IgD-negative memory B cell (primary cell): Measurements from ENCODE around the gene TRAF2. TPM values are rescaled to one million over a fixed set of nuclear protein-coding genes. Genes with fewer than 3 reads are reported as not detected.
A peak's percentile ranks its signal among the peaks of the same experiment; 100 is the strongest.

Experiments used
- H3K27ac Mint-ChIP-seq, 3 donors: one replicate each; pipeline ENCODE4 v1.8.0; 2020 to 2022; ENCODE audit warnings: mild to moderate bottlenecking in 3 of 3, mixed read lengths in 3 of 3, moderate library complexity in 1 of 3
- H3K27me3 Mint-ChIP-seq: one replicate; pipeline ENCODE4 v1.8.0; 2021; ENCODE audit warnings: mixed read lengths
- H3K36me3 Mint-ChIP-seq: one replicate; pipeline ENCODE4 v1.8.0; 2020; ENCODE audit warnings: mild to moderate bottlenecking, mixed read lengths
- H3K4me1 Mint-ChIP-seq, 3 donors: one replicate each; pipeline ENCODE4 v1.8.0; 2020 to 2022; ENCODE audit warnings: mixed read lengths in 3 of 3, mild to moderate bottlenecking in 1 of 3
- H3K4me3 Mint-ChIP-seq, 4 donors: one replicate each; pipeline ENCODE4 v1.8.0; 2020 to 2022; ENCODE audit warnings: mild to moderate bottlenecking in 4 of 4, mixed read lengths in 4 of 4, moderate library complexity in 3 of 4
- H3K9me3 Mint-ChIP-seq, 3 donors: one replicate each; pipeline ENCODE4 v1.8.0; 2020 to 2021; ENCODE audit warnings: mixed read lengths in 3 of 3, mild to moderate bottlenecking in 1 of 3
- polyA plus RNA-seq: library from polyadenylated mRNA; unstranded; fragments of 300-500 nt; fragmentation: Illumina TruSeq; gene quantifications from one replicate; pipeline ENCODE4 v1.2.3, GENCODE V29; 2021

TRAF2 gene
- polyA plus RNA-seq, 1 donor from 2014 or later = 42.8 TPM

DNA sequence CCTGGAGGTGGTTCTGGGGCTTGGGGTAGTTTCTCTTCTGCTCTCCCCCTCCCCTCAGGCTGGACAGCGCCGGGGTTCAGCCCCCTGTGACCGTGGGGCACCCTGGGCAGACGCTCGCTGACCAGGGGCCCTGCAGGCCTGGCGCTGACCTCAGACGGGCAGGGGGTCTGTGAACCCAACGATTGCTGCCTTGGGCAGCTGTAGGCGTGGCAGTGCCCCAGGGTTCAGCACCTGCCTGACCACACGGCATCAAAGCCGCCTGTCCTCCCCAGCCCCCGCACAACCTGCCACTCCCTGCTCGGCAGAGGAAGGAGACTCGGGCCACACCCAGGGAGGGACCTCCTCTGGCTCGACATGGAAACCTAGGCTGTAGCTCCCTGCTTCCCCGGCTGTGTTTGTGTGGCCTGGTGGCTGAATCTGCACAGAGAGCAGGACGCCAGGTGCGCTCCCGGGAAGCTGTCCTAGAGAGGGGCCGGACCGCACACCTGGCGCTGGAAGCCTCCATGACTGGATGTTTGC, 77.9 kb downstream of the TRAF2 start:
- Mint-ChIP-seq H3K4me3 (peak overlapping the region in 1 of 4 donors; percentile 71), H3K4me1 (peaks cover 5 to 15% (median 6%) of the 10 kb centered on the region in 3 donors), H3K9me3 (no peaks in the 10 kb centered on the region), H3K36me3 (no peaks in the 10 kb centered on the region), H3K27ac (no peak overlapping the region), H3K27me3 (peaks cover 9% of the 10 kb centered on the region)

DNA sequence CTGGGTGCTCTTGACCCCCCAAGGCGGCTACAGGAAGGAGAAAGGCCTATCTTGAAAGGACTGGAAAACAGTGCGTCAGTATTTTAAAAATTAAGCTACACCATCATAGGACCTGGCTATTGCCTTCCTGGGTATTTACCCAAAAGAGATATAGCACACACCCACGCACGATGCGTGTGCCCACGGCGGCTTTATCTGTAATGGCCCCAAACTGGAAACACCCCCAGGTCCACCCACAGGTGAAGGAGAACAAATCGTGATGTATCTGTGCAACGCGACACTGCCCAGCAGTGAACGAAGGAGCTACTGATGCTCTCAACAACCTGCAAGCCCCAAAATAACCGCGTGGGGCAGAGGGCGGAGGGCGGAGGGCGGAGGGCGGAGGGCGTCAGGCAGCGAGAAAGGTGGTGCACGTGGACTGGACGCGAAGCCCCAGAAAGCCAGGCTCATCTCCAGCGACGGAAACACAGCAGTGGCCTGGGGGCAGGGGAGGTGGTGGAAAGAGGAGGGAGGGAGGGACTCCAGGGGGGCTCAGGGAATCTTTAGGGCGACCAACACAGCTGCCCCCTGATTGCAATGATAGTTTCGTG, 78.6 kb downstream of the TRAF2 start:
- Mint-ChIP-seq H3K27me3 (peaks cover 9% of the 10 kb centered on the region), H3K9me3 (no peaks in the 10 kb centered on the region), H3K4me1 (peaks cover 5 to 15% (median 6%) of the 10 kb centered on the region in 3 donors), H3K4me3 (peak overlapping the region in 1 of 4 donors; percentile 71), H3K36me3 (no peaks in the 10 kb centered on the region), H3K27ac (peak overlapping the region in 1 of 3 donors; percentile 14)

DNA sequence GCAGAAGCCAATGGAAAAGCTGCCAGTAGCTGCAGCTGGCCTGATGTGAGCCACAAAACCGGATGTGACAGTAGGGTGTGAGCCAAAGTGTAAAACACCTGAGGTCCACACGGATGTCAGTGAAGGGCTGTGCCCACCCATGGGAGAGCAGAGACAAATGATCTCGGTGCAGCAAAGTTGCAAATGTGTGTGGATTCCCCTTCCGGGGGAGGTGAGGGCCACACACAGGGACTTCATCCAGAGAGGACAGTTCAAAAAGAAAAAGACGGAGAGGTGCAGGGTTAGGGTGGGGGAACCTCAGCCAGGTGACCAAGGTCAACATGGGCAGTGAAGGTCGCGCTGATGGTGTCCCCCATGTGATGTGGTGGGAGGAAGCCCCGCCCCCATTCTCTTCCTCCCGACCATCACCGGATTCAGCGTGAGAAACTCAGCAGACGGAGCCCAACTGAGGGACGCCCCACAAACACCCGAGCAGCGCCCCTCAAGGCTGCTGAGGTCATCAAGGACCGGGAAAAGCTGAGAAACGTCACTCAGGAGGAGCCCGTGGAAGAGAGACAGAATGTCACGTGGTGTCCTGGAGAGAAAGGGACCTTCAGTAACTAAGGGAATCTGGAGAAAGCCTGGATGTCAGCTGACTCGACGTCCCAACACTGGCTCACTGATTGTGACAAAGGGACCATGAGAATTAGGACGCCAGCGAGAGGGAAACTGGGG, 79.6 kb downstream of the TRAF2 start:
- Mint-ChIP-seq H3K27ac (peak overlapping the region; percentile 46 to 94 (median 80)), H3K4me3 (peak overlapping the region; percentile 76 to 92 (median 84)), H3K9me3 (no peaks in the 10 kb centered on the region), H3K4me1 (peaks cover 5 to 15% (median 6%) of the 10 kb centered on the region in 3 donors), H3K36me3 (no peaks in the 10 kb centered on the region), H3K27me3 (peaks cover 9% of the 10 kb centered on the region)

DNA sequence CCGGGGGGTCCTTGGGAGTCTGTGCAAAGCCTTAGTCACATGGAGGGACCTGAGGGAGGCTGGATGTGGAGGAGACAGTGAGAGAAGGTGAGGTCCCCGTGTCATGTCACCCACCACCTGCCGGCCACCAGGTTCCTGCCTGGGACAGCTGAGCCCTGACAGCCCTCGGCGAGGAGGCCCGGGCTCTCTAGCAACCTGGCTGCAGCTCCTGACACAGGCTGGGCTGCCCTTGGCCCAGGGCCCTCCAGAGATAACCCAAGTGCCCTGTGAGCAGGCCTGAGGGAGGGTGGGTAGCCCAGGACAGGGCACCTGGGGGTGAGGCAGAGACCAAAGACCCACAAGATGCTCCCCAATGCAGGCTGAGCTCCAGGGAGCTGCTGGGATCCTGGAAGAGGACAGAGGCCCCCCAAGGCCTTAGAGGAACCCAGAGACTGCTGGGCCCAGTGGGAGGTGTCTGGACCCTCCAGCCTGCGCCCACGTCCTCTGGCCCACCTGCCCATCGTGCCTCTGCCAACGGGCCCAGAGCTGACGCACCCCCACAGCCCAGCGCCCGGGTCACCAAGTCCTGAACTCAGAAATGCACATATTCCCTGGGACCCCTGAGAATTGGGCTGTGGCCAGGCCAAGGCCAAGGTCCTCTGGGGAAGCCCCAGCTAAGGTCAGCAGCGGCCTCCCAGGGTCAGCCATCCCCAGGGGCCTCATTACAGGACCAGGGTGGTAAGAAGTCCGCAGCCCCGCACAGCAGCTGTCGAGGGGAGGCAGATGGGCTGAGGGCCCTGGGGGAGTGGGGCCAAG, 82.2 kb downstream of the TRAF2 start:
- Mint-ChIP-seq H3K27ac (no peak overlapping the region), H3K9me3 (no peaks in the 10 kb centered on the region), H3K27me3 (peaks cover 9% of the 10 kb centered on the region), H3K4me3 (no peak overlapping the region), H3K4me1 (peaks cover 5 to 15% (median 6%) of the 10 kb centered on the region in 3 donors), H3K36me3 (no peaks in the 10 kb centered on the region)

DNA sequence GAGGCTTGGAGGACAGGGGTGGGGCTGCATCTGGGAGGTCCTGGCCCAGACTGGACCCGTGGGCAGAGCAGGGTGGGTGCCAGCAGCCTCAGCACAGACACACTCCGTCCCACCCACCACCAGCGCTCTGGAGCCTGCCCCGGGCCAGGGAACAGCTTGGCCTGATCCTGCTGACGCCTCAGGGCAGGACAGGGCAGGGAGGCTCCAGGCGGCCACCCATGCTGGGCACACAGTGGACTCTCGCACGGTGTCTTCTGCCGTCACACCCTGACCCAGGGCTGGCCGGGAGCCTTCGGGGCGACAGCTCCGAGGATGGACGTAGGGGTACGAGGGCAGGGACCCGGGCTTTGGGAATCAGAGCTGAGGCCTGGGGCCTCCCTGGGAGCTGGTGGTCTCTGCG, 82.8 kb downstream of the TRAF2 start:
- no peaks in the 10 kb centered on the region for H3K9me3 Mint-ChIP-seq
- no peak overlapping the region for H3K27ac Mint-ChIP-seq
- H3K36me3 Mint-ChIP-seq = no peaks in the 10 kb centered on the region
- H3K4me1 Mint-ChIP-seq = peaks cover 5 to 15% (median 6%) of the 10 kb centered on the region in 3 donors
- H3K4me3 Mint-ChIP-seq = no peak overlapping the region
- H3K27me3 Mint-ChIP-seq = peaks cover 9% of the 10 kb centered on the region

DNA sequence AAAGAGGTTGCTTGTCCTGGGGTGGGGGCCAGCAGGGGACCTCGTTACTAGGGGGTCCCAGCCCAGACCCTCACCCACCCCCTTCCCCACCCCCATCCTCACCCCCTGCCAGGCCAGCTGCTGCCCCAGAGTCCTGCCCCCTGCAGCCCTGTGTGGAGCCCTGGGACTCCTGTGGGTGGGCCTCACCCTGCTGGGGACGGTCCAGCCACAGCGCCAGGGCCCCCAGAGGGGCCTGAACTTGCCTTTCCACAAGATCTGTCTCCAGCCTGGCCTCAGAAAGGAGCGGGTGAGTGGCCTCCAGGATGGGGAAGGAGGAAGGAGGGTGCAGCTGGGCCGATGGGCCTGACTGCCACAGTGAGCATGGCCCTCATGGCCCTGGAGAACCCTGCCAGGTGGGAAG, 83.5 kb downstream of the TRAF2 start:
- Mint-ChIP-seq H3K4me3 (peak overlapping the region in 1 of 4 donors; percentile 65), H3K36me3 (no peaks in the 10 kb centered on the region), H3K4me1 (peaks cover 3 to 12% (median 6%) of the 10 kb centered on the region in 3 donors), H3K27ac (peak overlapping the region in 1 of 3 donors; percentile 47), H3K9me3 (no peaks in the 10 kb centered on the region), H3K27me3 (peaks cover 9% of the 10 kb centered on the region)

DNA sequence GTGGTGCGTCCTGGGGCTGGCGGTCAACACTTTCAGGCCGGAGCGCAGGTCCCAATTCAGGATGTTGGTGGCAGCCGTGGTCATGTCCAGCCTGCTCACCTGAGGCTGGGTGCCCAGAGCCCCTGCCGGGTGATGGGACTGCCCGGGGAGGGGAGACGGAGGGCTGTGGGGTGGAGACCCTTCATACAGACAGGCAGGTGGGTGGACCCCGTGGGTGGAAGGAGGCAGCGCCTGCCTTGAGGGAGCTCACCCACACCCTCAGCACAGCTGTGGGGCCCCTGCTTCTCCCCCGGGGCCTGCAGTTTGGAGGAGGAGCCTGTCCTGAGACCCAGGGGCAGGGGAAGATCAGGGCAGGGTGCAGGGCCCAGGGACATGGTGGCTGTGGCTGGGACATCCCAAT, 84.0 kb downstream of the TRAF2 start:
- peaks cover 5 to 11% (median 6%) of the 10 kb centered on the region in 3 donors for H3K4me1 Mint-ChIP-seq
- no peaks in the 10 kb centered on the region for H3K9me3 Mint-ChIP-seq
- peaks cover 9% of the 10 kb centered on the region for H3K27me3 Mint-ChIP-seq
- no peak overlapping the region for H3K4me3 Mint-ChIP-seq
- H3K36me3 Mint-ChIP-seq = no peaks in the 10 kb centered on the region
- no peak overlapping the region for H3K27ac Mint-ChIP-seq

DNA sequence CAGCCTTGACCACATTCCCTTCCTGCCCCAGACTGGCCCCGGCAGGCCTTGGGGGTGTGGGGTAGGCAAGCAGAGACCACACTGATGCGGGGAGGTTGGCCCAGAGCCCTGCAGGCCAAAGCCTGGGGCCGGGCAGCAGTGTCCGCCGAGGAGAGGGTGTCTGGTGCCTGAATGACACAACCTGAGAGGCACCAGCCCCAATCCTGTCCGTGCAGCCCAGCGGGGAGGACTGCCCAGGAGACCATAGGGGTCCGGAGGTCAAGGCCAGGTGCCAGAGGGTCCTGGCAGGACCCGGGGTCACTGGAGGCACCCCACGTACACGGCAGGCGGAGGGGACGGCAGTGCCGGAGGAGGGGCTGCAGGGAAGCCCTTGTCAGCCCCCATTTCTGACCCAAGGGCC, 85.4 kb downstream of the TRAF2 start:
- Mint-ChIP-seq H3K4me3 (no peak overlapping the region), H3K27ac (no peak overlapping the region), H3K4me1 (peaks cover 0 to 3% (median 2%) of the 10 kb centered on the region in 3 donors), H3K9me3 (no peaks in the 10 kb centered on the region), H3K36me3 (no peaks in the 10 kb centered on the region), H3K27me3 (peaks cover 4% of the 10 kb centered on the region)

DNA sequence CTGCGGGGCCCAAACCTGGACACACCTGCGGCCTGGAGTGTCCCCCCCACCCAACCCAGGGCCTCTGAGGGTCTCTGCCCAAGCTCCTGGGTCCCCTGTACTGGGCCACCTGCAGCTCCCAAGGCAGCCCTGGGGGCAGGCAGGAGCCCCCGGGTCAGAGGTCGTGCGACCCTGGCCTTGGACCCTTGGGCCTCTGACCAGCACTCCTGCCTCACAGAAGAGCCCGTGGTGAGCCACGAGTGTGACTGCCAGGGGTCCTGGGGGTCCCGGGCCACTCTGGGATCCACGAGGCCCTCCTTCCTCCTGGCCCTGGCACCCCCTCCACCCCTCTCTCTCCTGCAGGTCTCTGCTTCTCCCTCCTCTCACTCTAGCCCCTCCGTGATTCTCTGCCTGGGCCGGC, 86.0 kb downstream of the TRAF2 start:
- Mint-ChIP-seq H3K4me3 (no peak overlapping the region), H3K4me1 (peaks cover 0 to 6% (median 2%) of the 10 kb centered on the region in 3 donors), H3K27me3 (peaks cover 4% of the 10 kb centered on the region), H3K27ac (no peak overlapping the region), H3K9me3 (no peaks in the 10 kb centered on the region), H3K36me3 (no peaks in the 10 kb centered on the region)

DNA sequence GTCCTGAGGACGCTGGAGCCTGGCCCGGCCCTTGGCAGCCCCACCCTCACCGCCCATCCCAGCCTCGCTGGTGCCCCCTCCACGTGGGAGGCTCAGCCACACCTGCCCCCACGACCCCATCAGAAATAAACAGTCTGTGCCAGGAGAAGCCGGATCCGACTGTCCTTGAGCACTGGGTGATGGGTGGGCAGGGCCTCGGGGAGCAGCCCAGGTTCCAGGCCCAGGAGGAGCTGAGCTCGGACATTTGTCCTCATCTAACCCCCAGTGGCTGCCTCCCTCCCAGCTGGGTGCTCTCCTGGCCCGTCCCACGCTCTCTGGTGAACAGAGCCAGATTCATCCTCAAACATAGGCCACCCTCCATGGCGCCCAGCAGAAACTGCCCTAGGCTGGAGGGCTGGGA, 86.4 kb downstream of the TRAF2 start:
- no peaks in the 10 kb centered on the region for H3K36me3 Mint-ChIP-seq
- no peaks in the 10 kb centered on the region for H3K9me3 Mint-ChIP-seq
- H3K27ac Mint-ChIP-seq = no peak overlapping the region
- H3K4me1 Mint-ChIP-seq = peaks cover 0 to 6% (median 2%) of the 10 kb centered on the region in 3 donors
- no peak overlapping the region for H3K4me3 Mint-ChIP-seq
- peaks cover 4% of the 10 kb centered on the region for H3K27me3 Mint-ChIP-seq

DNA sequence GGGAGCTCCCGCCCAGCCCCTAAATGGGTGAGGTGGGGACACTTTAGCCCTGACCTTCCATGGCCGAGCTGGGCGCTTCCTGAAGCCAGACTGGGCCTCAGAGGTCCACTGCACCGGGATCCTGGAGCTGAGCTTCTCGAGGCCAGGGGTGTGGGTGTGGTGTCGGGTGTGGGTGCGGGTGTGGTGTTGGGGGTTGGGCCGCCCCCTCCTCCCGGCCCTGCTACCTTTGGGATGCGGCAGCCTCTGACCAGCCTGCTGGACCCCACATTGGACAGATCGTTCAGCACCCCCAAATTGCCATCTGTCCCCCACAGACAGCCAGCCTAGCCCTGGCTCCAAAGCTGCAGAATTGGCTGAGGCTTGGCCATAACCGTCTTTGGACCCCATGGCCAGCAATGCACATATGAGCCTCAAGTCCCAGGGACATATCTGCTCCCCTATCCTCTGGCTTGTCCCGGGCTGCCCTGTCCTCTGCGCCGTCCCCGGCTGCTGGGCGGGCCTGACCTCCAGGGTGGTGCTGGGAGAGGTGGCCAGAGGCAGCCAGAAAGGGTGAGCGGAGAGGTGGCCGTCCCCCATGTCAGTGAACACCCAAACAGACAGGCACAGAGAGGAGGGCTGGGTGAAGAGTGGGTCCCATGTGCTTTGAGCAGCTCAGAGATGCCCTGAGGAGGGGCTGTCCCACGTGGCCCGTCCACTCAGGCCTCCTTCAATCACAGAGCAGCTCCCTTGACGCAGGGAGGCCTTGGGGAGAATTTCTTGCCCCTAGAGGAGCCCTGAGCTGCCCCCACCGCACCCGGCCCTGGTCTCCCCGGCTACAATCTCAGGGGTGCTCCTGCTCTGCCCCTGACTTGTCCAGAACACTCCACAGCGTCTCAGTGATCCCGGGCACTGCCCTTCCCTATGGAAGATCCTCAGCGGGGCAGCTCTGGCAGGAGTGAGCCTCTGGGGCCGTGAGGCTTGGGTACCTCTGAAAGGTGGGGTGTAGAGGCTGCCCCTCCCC, 87.6 kb downstream of the TRAF2 start:
- peaks cover 4% of the 10 kb centered on the region for H3K27me3 Mint-ChIP-seq
- H3K9me3 Mint-ChIP-seq = no peaks in the 10 kb centered on the region
- no peak overlapping the region for H3K27ac Mint-ChIP-seq

DNA sequence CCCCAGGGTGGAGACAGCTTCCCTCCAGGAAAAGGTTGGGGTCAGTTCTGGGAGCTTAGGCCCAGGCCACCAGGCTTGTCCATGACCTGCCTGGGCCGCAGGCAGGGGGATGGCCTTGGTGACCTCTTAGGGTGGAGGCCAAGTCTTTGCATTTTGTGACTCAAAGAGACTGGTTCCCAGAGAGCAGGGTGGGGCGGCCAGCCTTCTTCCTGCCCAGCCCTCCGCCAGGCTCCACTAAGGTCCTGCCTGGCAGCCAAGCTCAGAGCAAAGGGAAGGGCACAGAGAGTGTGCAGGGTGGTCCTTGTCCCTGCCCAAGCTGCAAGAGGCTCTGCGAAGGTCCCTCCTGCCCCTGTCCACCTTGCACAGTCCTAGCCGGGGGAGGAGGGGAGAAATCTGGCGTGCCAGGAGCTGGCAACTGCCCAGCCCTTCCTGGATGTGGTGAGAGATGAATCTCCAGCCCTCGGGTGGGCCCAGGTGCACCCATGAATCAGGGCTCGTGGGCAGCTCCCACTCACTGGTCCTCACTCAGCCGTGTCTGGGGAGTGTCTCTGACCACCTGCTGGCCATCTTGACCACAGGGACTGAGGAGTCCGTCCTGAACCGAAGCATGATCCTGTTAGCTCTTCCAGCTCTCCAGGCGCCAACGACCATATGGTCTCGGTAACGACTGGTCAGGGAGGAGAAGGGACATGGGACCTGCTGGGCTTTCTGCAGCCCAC, 88.7 kb downstream of the TRAF2 start:
- H3K27me3 Mint-ChIP-seq = peaks cover 4% of the 10 kb centered on the region
- peaks cover 0 to 6% (median 2%) of the 10 kb centered on the region in 3 donors for H3K4me1 Mint-ChIP-seq
- no peaks in the 10 kb centered on the region for H3K9me3 Mint-ChIP-seq
- H3K4me3 Mint-ChIP-seq = peak overlapping the region in 1 of 4 donors; percentile 47
- H3K36me3 Mint-ChIP-seq = no peaks in the 10 kb centered on the region
- H3K27ac Mint-ChIP-seq = no peak overlapping the region

More for the DNA sequence above, 87.6 kb downstream of the TRAF2 start:
- H3K36me3 Mint-ChIP-seq = no peaks in the 10 kb centered on the region
- peaks cover 0 to 6% (median 2%) of the 10 kb centered on the region in 3 donors for H3K4me1 Mint-ChIP-seq
- H3K4me3 Mint-ChIP-seq = peak overlapping the region in 1 of 4 donors; percentile 9

DNA sequence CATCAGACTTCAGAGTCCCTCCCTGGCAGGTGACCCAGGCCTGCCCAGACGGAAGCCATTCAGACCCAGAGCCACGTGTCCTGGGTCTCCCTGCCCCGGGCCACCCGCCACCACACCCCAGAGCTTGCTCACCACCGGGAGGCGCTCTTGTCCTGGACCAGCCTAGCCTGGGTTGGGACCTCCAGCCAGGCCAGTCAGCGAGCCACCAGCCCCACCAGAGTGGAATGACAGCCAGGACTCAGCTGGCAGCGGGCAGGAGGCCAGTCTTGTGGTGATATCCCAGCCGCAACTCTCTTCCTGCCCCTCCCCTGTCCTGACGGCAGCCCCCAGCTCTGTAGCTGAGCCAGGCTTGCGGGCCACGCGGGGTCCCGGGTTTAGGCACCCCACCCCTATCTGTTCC, 89.3 kb downstream of the TRAF2 start:
- Mint-ChIP-seq H3K4me3 (no peak overlapping the region), H3K27me3 (peaks cover 4% of the 10 kb centered on the region), H3K9me3 (no peaks in the 10 kb centered on the region), H3K27ac (no peak overlapping the region), H3K36me3 (no peaks in the 10 kb centered on the region), H3K4me1 (peaks cover 0 to 6% (median 2%) of the 10 kb centered on the region in 3 donors)
